Measurements from ENCODE around the gene LNP1. TPM values are rescaled to one million over a fixed set of nuclear protein-coding genes. Genes with fewer than 3 reads are reported as not detected.
"Not testable (repeated sequence)": the region's sequence is repeated elsewhere in the genome, so short reads cannot be mapped to it uniquely, and the experiment has no call there.

The LNP1 gene
- total RNA-seq, 2 experiments from 2014 or later: 2.2 to 2.4 TPM

DNA sequence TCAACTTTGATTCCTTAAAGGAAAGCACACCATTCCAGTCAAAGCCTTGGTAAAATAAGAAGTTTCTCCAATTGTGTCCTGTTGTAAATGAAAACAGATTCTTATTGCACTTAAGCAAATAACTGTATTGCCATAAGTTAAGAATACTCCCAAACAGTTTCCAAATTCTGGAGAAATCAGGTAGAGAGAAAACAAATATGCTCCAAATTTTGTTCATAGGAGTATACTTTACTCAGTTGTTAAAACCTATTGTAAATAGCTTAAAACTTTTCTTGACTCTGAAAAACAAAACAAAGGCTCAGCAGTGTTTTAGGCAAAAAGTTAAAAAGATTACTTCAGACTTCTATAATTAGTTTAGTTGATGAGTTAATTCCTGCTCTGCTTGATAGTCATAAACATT is 42.4 kb downstream of the LNP1 start:
- no peak for DNase-seq
- intact Hi-C loops (cut with micrococcal nuclease): no loop called here
- Mint-ChIP-seq H3K9me3 (peaks cover 7% of the 10 kb centered on the region), H3K4me1 (ENCODE audit: low read depth) (peaks cover 8% of the 10 kb centered on the region), H3K27ac (no peak overlapping the region), H3K27me3 (ENCODE audit: low read depth) (no peaks in the 10 kb centered on the region), H3K36me3 (ENCODE audit: low read depth) (peaks cover 2% of the 10 kb centered on the region), H3K4me3 (no peak overlapping the region)
- CTCF ChIA-PET: no interaction called here

DNA sequence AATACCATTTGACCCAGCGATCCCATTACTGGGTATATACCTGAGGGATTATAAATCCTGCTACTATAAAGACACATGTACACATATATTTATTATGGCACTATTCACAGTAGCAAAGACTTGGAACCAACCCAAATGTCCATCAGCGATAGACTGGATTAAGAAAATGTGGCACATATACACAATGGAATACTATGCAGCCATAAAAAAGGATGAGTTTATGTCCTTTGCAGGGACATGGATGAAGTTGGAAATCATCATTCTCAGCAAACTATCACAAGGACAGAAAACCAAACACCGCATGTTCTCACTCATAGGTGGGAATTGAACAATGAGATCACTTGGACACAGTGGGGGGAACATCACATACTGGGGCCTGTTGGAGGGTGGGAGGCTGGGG is 45.7 kb downstream of the LNP1 start:
- H3K27ac Mint-ChIP-seq; H3K4me1 Mint-ChIP-seq (ENCODE audit: low read depth); intact Hi-C loops (cut with micrococcal nuclease); H3K9me3 Mint-ChIP-seq; CTCF ChIA-PET; H3K27me3 Mint-ChIP-seq (ENCODE audit: low read depth); H3K36me3 Mint-ChIP-seq (ENCODE audit: low read depth); H3K4me3 Mint-ChIP-seq; DNase-seq: not testable (repeated sequence)

DNA sequence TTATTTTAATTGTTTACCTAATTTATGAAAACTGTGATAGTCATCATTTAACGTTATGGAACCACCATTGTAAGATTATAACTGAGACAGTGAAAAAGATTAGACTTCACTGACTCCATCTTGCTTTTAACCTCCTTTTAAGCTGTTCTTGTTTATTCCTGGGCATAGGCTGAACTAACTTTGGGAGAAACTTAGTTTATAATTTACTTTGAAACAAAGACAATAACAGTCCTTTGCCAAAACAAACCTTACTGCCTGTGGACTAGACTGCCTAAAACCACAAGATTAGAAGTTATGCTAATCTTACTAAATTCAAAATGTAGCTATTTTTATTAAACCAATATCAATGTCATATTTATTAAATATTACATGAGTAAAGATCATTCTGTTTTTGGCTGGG is 46.7 kb downstream of the LNP1 start:
- Mint-ChIP-seq H3K27me3 (ENCODE audit: low read depth) (no peaks in the 10 kb centered on the region), H3K4me3 (no peak overlapping the region), H3K36me3 (ENCODE audit: low read depth) (peaks cover 2% of the 10 kb centered on the region), H3K27ac (no peak overlapping the region), H3K4me1 (ENCODE audit: low read depth) (no peaks in the 10 kb centered on the region), H3K9me3 (peaks cover 7% of the 10 kb centered on the region)
- CTCF ChIA-PET: interaction anchor here (0.7 to 2.2 kb wide), 3 partner anchors 15 to 282 kb away, joined by 3 to 6 read pairs (median 4); no protein-coding TSS in a partner anchor
- no peak for DNase-seq
- intact Hi-C loops (cut with micrococcal nuclease): no loop called here

GRCh38 chr3:100449214-100449613 is 47.9 kb downstream of the LNP1 start:
- intact Hi-C loops (cut with micrococcal nuclease): no loop called here
- peaks cover 4% of the 10 kb centered on the region for H3K9me3 Mint-ChIP-seq
- no peak overlapping the region for H3K27ac Mint-ChIP-seq
- no peaks in the 10 kb centered on the region for H3K4me1 Mint-ChIP-seq (ENCODE audit: low read depth)
- H3K27me3 Mint-ChIP-seq (ENCODE audit: low read depth): no peaks in the 10 kb centered on the region
- peaks cover 2% of the 10 kb centered on the region for H3K36me3 Mint-ChIP-seq (ENCODE audit: low read depth)
- CTCF ChIA-PET: interaction anchor here (2.2 kb wide), 1 partner anchor 13 kb away, joined by 6 read pairs; no protein-coding TSS in a partner anchor
- no peak for DNase-seq
- H3K4me3 Mint-ChIP-seq: no peak overlapping the region

DNA sequence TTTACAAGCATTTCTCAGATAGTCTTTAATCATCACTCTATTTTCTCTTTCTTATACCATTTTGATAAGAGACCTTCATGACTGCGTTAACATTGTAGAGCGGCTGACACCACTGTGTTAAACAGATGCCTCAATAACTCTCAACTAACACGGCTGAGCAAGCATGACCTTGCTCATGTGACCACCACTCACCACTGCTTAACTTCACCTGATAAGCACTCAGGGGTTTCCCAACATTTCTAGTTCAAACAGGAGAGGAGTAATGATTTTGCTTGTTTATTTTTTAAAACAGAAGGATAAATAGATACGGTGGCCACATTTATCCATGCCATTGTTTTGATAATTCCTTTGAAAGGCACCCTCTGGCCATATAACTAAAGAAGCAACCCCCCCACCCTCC is 53.3 kb downstream of the LNP1 start:
- CTCF ChIA-PET: no interaction called here
- H3K27ac Mint-ChIP-seq: no peak overlapping the region

DNA sequence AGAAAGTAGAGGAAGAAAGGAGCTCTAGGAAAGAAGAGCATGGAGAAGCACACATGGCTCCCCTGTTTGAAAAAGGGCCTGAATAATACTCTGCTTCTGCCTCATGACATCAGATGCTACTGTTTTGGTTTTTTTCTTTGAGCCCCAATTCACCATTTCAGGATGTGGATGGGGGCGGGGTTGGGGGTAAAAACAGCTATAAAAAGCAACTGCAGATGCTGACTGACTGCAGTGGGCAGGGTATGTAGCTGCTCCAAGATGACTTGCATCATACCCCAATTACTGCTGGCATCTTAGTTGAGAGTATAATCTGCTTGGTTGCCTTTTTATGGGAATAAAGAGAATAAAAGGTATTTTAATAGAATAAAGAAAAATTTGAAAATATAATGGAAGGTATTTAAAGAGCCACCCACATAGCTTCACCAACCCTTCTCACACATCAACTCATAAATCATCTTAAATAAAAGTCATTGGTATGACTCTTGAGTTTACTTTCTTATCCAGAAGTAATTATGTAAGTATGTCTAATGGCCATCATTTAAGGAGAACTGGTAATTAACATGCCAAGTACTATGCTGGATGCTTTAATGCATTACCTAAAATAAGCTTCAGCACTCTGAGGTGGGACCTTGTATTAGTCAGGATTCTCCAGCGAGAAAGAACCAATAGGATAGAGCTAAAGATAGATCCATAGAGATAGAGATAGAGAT is 54.7 kb downstream of the LNP1 start:
- no peak overlapping the region for H3K4me3 Mint-ChIP-seq
- no peak for DNase-seq

More for the DNA sequence above, 53.3 kb downstream of the LNP1 start:
- H3K36me3 Mint-ChIP-seq (ENCODE audit: low read depth): no peaks in the 10 kb centered on the region
- intact Hi-C loops (cut with micrococcal nuclease): no loop called here
- H3K9me3 Mint-ChIP-seq: no peaks in the 10 kb centered on the region
- no peak overlapping the region for H3K4me3 Mint-ChIP-seq
- peaks cover 3% of the 10 kb centered on the region for H3K4me1 Mint-ChIP-seq (ENCODE audit: low read depth)
- DNase-seq: no peak
- no peaks in the 10 kb centered on the region for H3K27me3 Mint-ChIP-seq (ENCODE audit: low read depth)

DNA sequence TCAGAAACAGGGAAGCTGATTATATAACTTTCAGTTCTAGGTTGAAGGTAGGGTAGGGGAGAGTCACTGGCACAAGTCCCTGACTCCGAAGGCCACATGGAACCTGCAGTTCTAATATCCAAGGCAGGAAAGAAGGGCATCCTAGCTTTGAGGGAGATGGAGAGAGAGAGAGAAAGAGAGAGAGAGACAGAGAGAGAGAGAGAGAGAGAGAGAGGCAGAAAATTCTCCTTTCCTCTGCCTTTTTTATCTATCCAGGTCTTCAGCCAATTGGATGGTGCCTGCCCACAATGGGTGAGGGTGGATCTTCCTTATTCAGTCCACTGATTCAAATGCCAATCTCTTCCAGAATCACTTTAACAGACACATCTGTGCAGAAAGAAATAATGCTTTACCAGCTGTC is 55.4 kb downstream of the LNP1 start:
- Mint-ChIP-seq H3K4me3 (no peak overlapping the region), H3K36me3 (ENCODE audit: low read depth) (no peaks in the 10 kb centered on the region), H3K27me3 (ENCODE audit: low read depth) (no peaks in the 10 kb centered on the region), H3K4me1 (ENCODE audit: low read depth) (peaks cover 3% of the 10 kb centered on the region), H3K9me3 (no peaks in the 10 kb centered on the region), H3K27ac (no peak overlapping the region)
- intact Hi-C loops (cut with micrococcal nuclease): no loop called here
- CTCF ChIA-PET: interaction anchor here (1.5 kb wide), 1 partner anchor 135 kb away, joined by 4 read pairs; no protein-coding TSS in a partner anchor
- DNase-seq: no peak

More for the DNA sequence above, 54.7 kb downstream of the LNP1 start:
- Mint-ChIP-seq H3K27me3 (ENCODE audit: low read depth) (no peaks in the 10 kb centered on the region), H3K4me1 (ENCODE audit: low read depth) (peaks cover 3% of the 10 kb centered on the region), H3K36me3 (ENCODE audit: low read depth) (no peaks in the 10 kb centered on the region), H3K27ac (no peak overlapping the region), H3K9me3 (no peaks in the 10 kb centered on the region)
- intact Hi-C loops (cut with micrococcal nuclease): no loop called here
- CTCF ChIA-PET: interaction anchor here (1.4 to 1.5 kb wide), 2 partner anchors 134 to 135 kb away, joined by 4 read pairs; no protein-coding TSS in a partner anchor

DNA sequence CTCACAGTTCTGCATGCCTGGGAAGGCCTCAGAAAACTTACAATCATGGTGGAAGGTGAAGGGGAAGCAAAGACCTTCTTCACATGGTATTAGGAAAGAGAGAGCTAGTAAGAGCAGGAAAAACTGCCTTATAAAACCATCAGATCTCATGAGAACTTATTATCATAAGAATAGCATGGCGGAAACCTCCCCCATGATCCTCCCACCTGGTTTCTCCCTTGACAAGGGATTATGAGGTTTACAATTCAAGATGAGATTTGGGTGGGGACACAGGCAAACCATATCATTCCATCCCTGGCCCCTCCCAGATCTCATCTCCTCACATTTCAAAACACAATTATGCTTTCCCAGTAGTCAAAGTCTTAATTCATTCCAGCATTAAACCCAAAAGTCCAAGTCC is 56.5 kb downstream of the LNP1 start:
- Mint-ChIP-seq H3K4me1 (ENCODE audit: low read depth) (peaks cover 3% of the 10 kb centered on the region), H3K4me3 (no peak overlapping the region), H3K9me3 (no peaks in the 10 kb centered on the region), H3K27ac (no peak overlapping the region), H3K27me3 (ENCODE audit: low read depth) (no peaks in the 10 kb centered on the region), H3K36me3 (ENCODE audit: low read depth) (no peaks in the 10 kb centered on the region)
- intact Hi-C loops (cut with micrococcal nuclease): no loop called here
- CTCF ChIA-PET: no interaction called here
- DNase-seq: no peak

DNA sequence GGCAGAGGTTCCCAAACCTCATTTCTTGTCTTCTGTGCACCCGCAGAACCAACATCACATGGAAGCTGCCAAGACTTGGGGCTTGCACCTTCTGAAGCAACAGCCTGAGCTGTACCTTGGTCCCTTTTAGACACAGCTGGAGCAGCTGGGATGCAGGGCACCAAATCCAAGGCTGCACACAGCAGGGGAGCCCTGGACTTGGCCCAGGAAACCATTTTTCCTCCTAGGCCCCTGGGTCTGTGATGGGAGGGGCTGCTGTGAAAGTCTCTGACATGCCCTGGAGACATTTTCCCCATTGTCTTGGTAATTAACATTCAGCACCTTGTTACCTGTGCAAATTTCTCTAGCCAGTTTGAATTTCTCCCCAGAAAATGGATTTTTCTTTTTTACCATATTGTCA is 57.5 kb downstream of the LNP1 start:
- peaks cover 3% of the 10 kb centered on the region for H3K4me1 Mint-ChIP-seq (ENCODE audit: low read depth)
- no peaks in the 10 kb centered on the region for H3K9me3 Mint-ChIP-seq
- CTCF ChIA-PET: no interaction called here
- DNase-seq: no peak
- H3K27ac Mint-ChIP-seq: no peak overlapping the region
- intact Hi-C loops (cut with micrococcal nuclease): no loop called here
- no peaks in the 10 kb centered on the region for H3K36me3 Mint-ChIP-seq (ENCODE audit: low read depth)
- no peak overlapping the region for H3K4me3 Mint-ChIP-seq
- peaks cover 3% of the 10 kb centered on the region for H3K27me3 Mint-ChIP-seq (ENCODE audit: low read depth)

GRCh38 chr3:100463002-100463401 is 61.7 kb downstream of the LNP1 start:
- intact Hi-C loops (cut with micrococcal nuclease): loop anchor here (1.0 to 10.0 kb wide), 7 partner anchors 127 to 1182 kb away; no protein-coding TSS in a partner anchor
- Mint-ChIP-seq H3K9me3 (peaks cover 1% of the 10 kb centered on the region), H3K36me3 (ENCODE audit: low read depth) (no peaks in the 10 kb centered on the region), H3K27me3 (ENCODE audit: low read depth) (peaks cover 3% of the 10 kb centered on the region), H3K4me1 (ENCODE audit: low read depth) (peaks cover 5% of the 10 kb centered on the region), H3K4me3 (no peak overlapping the region), H3K27ac (no peak overlapping the region)
- peak; percentile 27 for DNase-seq
- CTCF ChIA-PET: interaction anchor here (0.5 to 6.9 kb wide), 55 partner anchors 12 to 1645 kb away, joined by 3 to 115 read pairs (median 4); partner anchors contain the start of genes TFG and TMEM45A

DNA sequence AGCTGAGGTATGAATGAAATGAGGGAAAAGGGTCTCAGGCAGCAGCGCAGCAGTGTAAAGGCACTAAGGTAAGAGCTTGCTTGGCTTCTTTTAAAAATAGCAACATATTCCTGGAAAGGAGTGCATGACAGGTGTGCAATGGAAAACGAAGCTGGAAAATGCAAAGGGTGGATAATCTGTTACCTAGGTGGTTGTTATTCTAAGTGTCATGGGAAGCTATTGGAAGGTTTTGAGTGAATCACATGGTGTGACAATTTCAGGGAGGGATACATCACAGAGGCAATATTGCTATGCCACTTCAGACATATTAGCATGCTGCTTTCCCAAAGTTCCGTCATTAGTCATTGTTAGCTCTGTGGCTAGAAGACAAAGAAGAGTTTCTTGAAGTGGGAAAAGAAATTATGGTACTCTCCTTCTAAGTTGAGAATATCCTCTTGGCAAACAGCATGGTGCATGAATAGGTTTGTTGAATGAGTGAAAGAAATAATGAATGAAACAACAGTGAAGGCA is 62.4 kb downstream of the LNP1 start:
- CTCF ChIA-PET: interaction anchor here (0.6 to 6.9 kb wide), 26 partner anchors 13 to 422 kb away, joined by 3 to 115 read pairs (median 4); partner anchors contain the start of gene TMEM45A
- no peaks in the 10 kb centered on the region for H3K36me3 Mint-ChIP-seq (ENCODE audit: low read depth)
- peaks cover 5% of the 10 kb centered on the region for H3K4me1 Mint-ChIP-seq (ENCODE audit: low read depth)
- peaks cover 3% of the 10 kb centered on the region for H3K9me3 Mint-ChIP-seq
- intact Hi-C loops (cut with micrococcal nuclease): loop anchor here (1.0 to 10.0 kb wide), 7 partner anchors 127 to 1181 kb away; no protein-coding TSS in a partner anchor
- H3K4me3 Mint-ChIP-seq: no peak overlapping the region
- no peak overlapping the region for H3K27ac Mint-ChIP-seq
- no peak for DNase-seq
- H3K27me3 Mint-ChIP-seq (ENCODE audit: low read depth): peaks cover 3% of the 10 kb centered on the region

DNA sequence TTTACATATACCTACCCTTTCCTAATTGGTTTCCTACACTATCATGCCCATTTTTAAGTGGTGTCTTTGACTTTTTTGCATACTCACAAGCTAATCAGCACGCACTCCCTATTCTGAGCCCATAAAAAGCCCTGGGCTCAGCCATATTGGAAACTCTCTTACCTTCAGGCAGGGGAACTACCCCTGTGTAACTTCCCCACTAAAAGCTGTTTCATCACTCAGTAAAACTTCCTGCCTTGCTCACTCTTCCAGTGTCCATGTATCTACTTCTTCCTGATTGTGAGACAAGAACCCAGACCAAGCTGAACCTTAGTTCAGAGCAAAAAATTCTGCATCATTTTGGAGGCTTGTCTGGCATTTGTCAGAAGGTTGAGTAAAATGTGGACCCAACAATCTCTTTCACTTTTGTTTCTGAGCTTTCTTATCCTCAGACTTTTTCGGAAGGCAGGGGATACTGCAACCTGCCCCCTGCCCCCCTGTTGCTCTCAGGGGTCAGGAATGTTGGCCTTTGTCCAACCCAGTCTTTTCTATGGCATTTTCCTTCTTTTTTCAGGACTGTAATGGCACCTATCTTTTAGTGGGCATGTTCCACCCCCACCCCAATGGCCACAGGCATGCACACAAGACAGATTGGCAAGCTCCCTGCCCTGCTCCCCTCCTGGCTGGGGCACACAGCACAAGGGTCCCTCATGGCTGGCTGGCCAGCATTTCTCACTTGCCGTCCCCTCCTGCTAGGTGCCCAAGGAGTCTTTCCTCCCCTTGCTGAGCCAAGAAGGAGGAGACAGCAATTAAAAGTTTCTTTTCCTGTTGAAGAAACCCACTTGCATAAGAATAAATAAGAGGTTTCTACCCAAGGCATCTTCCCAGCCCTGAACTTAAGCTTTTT is 64.8 kb downstream of the LNP1 start:
- H3K27ac Mint-ChIP-seq: peak overlapping the region; percentile 35
- peaks cover 5% of the 10 kb centered on the region for H3K4me1 Mint-ChIP-seq (ENCODE audit: low read depth)
- CTCF ChIA-PET: interaction anchor here (0.5 to 6.9 kb wide), 2 partner anchors 125 to 520 kb away, joined by 5 to 115 read pairs; no protein-coding TSS in a partner anchor
- no peak for DNase-seq
- peaks cover 15% of the 10 kb centered on the region for H3K9me3 Mint-ChIP-seq
- intact Hi-C loops (cut with micrococcal nuclease): loop anchor here (10.0 kb wide), 3 partner anchors 729 to 1179 kb away; no protein-coding TSS in a partner anchor
- peaks cover 3% of the 10 kb centered on the region for H3K27me3 Mint-ChIP-seq (ENCODE audit: low read depth)
- no peak overlapping the region for H3K4me3 Mint-ChIP-seq
- peaks cover 3% of the 10 kb centered on the region for H3K36me3 Mint-ChIP-seq (ENCODE audit: low read depth)
